Chondrocyte (in vitro differentiated cells): Measurements from ENCODE around the gene GNG7. TPM values are rescaled to one million over a fixed set of nuclear protein-coding genes. Genes with fewer than 3 reads are reported as not detected.

Source experiments
- DNase-seq: peaks from one replicate; pipeline ENCODE4 v3.0.0; 2021; ENCODE audit warnings: mixed read lengths, low spot score
- H3K27ac Mint-ChIP-seq: one replicate; pipeline ENCODE4 v1.8.0; 2021; ENCODE audit warnings: mild to moderate bottlenecking, moderate library complexity, mixed read lengths; ENCODE audit not compliant: unreplicated experiment
- H3K27me3 Mint-ChIP-seq: 2 replicates; pipeline ENCODE4 v1.8.0; 2021; ENCODE audit warnings: low read depth, mixed read lengths
- H3K36me3 Mint-ChIP-seq: 2 replicates; pipeline ENCODE4 v1.8.0; 2021; ENCODE audit warnings: low read depth, mixed read lengths
- H3K4me1 Mint-ChIP-seq: 2 replicates; pipeline ENCODE4 v1.8.0; 2021; ENCODE audit warnings: low read depth, mild to moderate bottlenecking, mixed read lengths
- H3K4me3 Mint-ChIP-seq: one replicate; pipeline ENCODE4 v1.8.0; 2021; ENCODE audit warnings: mild to moderate bottlenecking, moderate library complexity, mixed read lengths; ENCODE audit not compliant: unreplicated experiment
- H3K9me3 Mint-ChIP-seq: 2 replicates; pipeline ENCODE4 v1.8.0; 2021; ENCODE audit warnings: low read depth, mixed read lengths
- CTCF ChIP-seq: fragments of 200-600 bp; sonication (generic); IDR thresholded peaks from 2 replicates; pipeline ENCODE4 v1.5.0; 2021; ENCODE audit warnings: antibody characterized with exemption, mild to moderate bottlenecking, moderate library complexity
- total RNA-seq: library from RNA; stranded (reverse); gene quantifications from 3 replicates; pipeline ENCODE4 v1.2.1, GENCODE V29; 2021

GNG7 gene
- total RNA-seq, 1 donor from 2014 or later = 1.9 TPM

GRCh38 chr19:2701361-2702169 is 929 bp downstream of the GNG7 start:
- Mint-ChIP-seq H3K4me3 (peak overlapping the region; percentile 58), H3K27ac (no peak overlapping the region), H3K4me1 (peaks cover 2% of the 10 kb centered on the region), H3K27me3 (peaks cover 4% of the 10 kb centered on the region), H3K36me3 (no peaks in the 10 kb centered on the region), H3K9me3 (no peaks in the 10 kb centered on the region)
- no peak for DNase-seq
- no peak for TF ChIP-seq CTCF

- H3K27ac Mint-ChIP-seq = no peak overlapping the region
- no peak for DNase-seq
- H3K27me3 Mint-ChIP-seq = peaks cover 4% of the 10 kb centered on the region
- no peak overlapping the region for H3K4me3 Mint-ChIP-seq
- H3K36me3 Mint-ChIP-seq = no peaks in the 10 kb centered on the region
- H3K9me3 Mint-ChIP-seq = no peaks in the 10 kb centered on the region
- H3K4me1 Mint-ChIP-seq = peaks cover 2% of the 10 kb centered on the region
- TF ChIP-seq CTCF = no peak
These were observed 1.7 kb downstream of the GNG7 start for GRCh38 chr19:2700660-2701360.

DNA sequence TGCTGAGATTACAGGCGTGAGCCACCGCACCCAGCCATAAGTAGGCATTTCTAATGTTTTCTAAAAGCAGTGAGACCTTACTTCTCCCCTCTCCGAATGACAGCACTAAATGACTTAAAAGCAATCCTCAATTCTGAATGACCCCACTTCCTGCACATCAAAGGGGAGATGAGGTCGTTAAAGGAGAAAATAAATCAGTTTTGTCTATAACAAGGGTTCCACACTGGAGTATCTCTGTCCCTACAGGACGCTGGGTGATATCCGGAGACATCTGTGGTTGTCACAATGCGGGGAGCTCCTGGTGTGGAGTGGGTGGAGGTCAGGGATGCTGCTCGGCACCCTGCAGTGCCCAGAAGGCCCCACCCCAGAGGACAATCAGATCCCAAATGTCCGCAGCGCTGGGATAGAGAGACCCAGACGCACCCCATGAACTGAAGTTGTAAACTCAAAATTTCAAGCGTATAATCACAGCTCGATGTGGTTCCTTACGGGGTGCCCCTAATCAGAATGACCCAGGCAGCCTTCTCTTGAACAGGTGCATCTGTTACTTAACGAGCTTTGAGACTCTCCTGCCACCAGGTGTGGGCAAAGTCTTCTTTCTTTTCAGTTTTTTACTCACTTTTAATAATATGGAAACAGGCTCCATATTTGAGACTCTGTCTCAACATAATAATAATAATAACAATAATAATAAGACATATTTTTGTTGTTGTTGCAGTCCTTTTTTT is 2.9 kb downstream of the GNG7 start:
- TF ChIP-seq CTCF = no peak
- Mint-ChIP-seq H3K27ac (no peak overlapping the region), H3K36me3 (no peaks in the 10 kb centered on the region), H3K9me3 (no peaks in the 10 kb centered on the region), H3K4me3 (no peak overlapping the region), H3K4me1 (peaks cover 2% of the 10 kb centered on the region), H3K27me3 (peaks cover 4% of the 10 kb centered on the region)
- no peak for DNase-seq

DNA sequence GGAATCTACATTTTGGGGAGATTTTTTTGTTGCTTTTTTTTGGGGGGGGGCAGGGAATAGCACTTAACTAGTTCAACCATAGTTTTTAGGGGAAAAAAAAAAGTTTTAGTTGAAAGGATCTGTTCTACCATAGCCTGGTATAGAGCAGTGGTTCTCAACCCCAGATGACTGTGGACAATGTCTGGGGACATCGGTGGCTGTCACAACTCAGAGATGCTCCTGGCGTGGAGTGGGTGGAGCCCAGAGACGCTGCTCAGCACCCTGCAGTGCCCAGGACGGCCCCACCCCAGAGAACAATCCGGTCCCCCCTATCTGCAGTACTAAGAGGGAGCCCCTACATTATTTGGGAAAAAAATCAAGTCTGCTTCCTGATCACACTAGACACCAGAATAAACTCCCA is 8.3 kb downstream of the GNG7 start:
- no peak overlapping the region for H3K27ac Mint-ChIP-seq
- H3K4me3 Mint-ChIP-seq = no peak overlapping the region
- no peaks in the 10 kb centered on the region for H3K4me1 Mint-ChIP-seq
- no peak for DNase-seq
- H3K36me3 Mint-ChIP-seq = no peaks in the 10 kb centered on the region
- no peaks in the 10 kb centered on the region for H3K9me3 Mint-ChIP-seq
- no peak for TF ChIP-seq CTCF
- peaks cover 3% of the 10 kb centered on the region for H3K27me3 Mint-ChIP-seq

DNA sequence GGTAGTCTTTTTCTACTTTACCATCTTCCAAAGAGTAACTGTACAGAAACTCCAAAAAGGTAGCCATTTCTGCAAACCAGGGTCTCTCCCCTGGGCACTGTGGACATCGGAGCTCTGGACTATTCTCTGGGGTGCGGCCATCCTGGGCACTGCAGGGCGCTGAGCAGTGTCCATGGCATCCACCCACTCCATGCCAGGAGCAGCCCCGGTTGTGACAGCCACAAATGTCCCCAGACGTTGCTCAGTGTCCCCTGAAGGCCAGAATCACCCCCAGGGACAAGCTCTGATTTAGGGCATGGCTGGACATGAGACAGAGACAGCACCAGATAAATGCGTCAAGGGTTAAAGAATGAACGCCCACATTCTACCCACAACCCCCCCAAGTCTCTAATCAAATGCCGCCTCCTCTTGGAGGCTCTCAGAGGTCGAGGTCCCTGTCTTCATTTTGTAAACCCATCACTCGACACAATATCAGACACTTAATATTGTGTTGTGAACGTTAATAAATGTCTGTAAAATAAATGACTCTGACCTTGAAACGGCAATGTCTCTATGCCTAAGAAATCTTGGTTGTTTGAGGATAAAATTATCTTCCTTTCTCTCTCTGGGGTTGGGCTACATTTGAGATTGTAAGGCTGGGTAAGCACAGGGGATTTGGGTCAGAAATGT is 8.9 kb downstream of the GNG7 start:
- no peak for TF ChIP-seq CTCF
- Mint-ChIP-seq H3K36me3 (no peaks in the 10 kb centered on the region), H3K4me3 (no peak overlapping the region), H3K27me3 (peaks cover 3% of the 10 kb centered on the region), H3K9me3 (no peaks in the 10 kb centered on the region), H3K27ac (no peak overlapping the region), H3K4me1 (no peaks in the 10 kb centered on the region)
- DNase-seq = no peak
